HepG2 (cell line): ENCODE results near the gene CIAPIN1. TPM values are rescaled to one million over a fixed set of nuclear protein-coding genes. Genes with fewer than 3 reads are reported as not detected.
A peak's percentile ranks its signal among the peaks of the same experiment; 100 is the strongest.

ENCODE experiments used
- ADNP ChIP-seq: sonication (generic); formaldehyde crosslinking; IDR thresholded peaks from 2 replicates; pipeline ENCODE4 v1.4.0; 2020; ENCODE audit warnings: missing genetic modification reagents
- CBX5 ChIP-seq: sonication (generic); formaldehyde crosslinking; IDR thresholded peaks from 2 replicates; pipeline ENCODE4 v1.4.0; 2020; ENCODE audit warnings: missing genetic modification reagents, borderline replicate concordance
- CREM ChIP-seq, 2 experiments: sonication (generic) in 1 of 2; formaldehyde crosslinking in 1 of 2; IDR thresholded peaks; 2 replicates each; pipeline versions ENCODE4 v1.4.0 to v1.6.1; 2016 to 2020; ENCODE audit warnings: antibody characterized with exemption in 1 of 2, mild to moderate bottlenecking in 1 of 2, missing genetic modification reagents in 1 of 2
- HDAC1 ChIP-seq: sonication (generic); formaldehyde crosslinking; IDR thresholded peaks from 2 replicates; pipeline ENCODE4 v1.5.1; 2020; ENCODE audit warnings: mild to moderate bottlenecking, missing genetic modification reagents
- HNF4A ChIP-seq: sonication (generic); formaldehyde crosslinking; IDR thresholded peaks from 2 replicates; pipeline ENCODE4 v1.4.0; 2020; ENCODE audit warnings: missing genetic modification reagents
- HNRNPL ChIP-seq: fragments of 200-400 bp; formaldehyde crosslinking; IDR thresholded peaks from 2 replicates; pipeline ENCODE4 v1.6.1; 2017; ENCODE audit warnings: mild to moderate bottlenecking, low read depth, low read length
- HNRNPLL ChIP-seq: fragments of 200-400 bp; formaldehyde crosslinking; IDR thresholded peaks from 2 replicates; pipeline ENCODE4 v1.6.1; 2017; ENCODE audit warnings: mild to moderate bottlenecking, low read depth, low read length; ENCODE audit not compliant: poor library complexity, severe bottlenecking
- HOXA7 ChIP-seq: sonication (generic); formaldehyde crosslinking; IDR thresholded peaks from 2 replicates; pipeline ENCODE4 v1.8.1; 2022; ENCODE audit warnings: mild to moderate bottlenecking, missing genetic modification reagents, moderate library complexity
- IRF2 ChIP-seq: IDR thresholded peaks from 2 replicates; pipeline ENCODE4 v1.6.1; 2018; ENCODE audit warnings: missing genetic modification reagents, missing compliant biosample characterization
- RXRB ChIP-seq: IDR thresholded peaks from 2 replicates; pipeline ENCODE4 v1.6.1; 2016; ENCODE audit warnings: borderline replicate concordance, missing genetic modification reagents, missing compliant biosample characterization
- SSRP1 ChIP-seq: IDR thresholded peaks from 2 replicates; pipeline ENCODE4 v1.6.1; 2016; ENCODE audit warnings: control low read depth
- STAG1 ChIP-seq: sonication (generic); formaldehyde crosslinking; IDR thresholded peaks from 2 replicates; pipeline ENCODE4 v1.4.0; 2020; ENCODE audit warnings: missing genetic modification reagents
- ZMYM3 ChIP-seq: sonication (generic); formaldehyde crosslinking; IDR thresholded peaks from 2 replicates; pipeline ENCODE4 v1.5.1; 2020; ENCODE audit warnings: mild to moderate bottlenecking, missing genetic modification reagents
- ZNF292 ChIP-seq: sonication (generic); formaldehyde crosslinking; IDR thresholded peaks from 2 replicates; pipeline ENCODE4 v1.8.1; 2022; ENCODE audit warnings: mild to moderate bottlenecking, low read depth, missing genetic modification reagents, borderline replicate concordance
- ZNF33A ChIP-seq: sonication (generic); formaldehyde crosslinking; IDR thresholded peaks from 2 replicates; pipeline ENCODE4 v1.5.1; 2020; ENCODE audit warnings: missing genetic modification reagents, mild to moderate bottlenecking, moderate library complexity, borderline replicate concordance
- ZNF432 ChIP-seq: sonication (generic); formaldehyde crosslinking; IDR thresholded peaks from 2 replicates; pipeline ENCODE4 v1.5.0; 2020; ENCODE audit warnings: missing genetic modification reagents, mild to moderate bottlenecking, borderline replicate concordance
- ZNF614 ChIP-seq: IDR thresholded peaks from 2 replicates; pipeline ENCODE4 v1.6.1; 2018; ENCODE audit warnings: missing biosample characterization, missing genetic modification reagents, inconsistent platforms, borderline replicate concordance
- ZNF768 ChIP-seq: sonication (generic); formaldehyde crosslinking; IDR thresholded peaks from 2 replicates; pipeline ENCODE4 v1.4.0; 2020; ENCODE audit warnings: missing genetic modification reagents
- ZNF790 ChIP-seq: sonication (generic); formaldehyde crosslinking; IDR thresholded peaks from 2 replicates; pipeline ENCODE4 v1.8.0; 2022; ENCODE audit warnings: missing genetic modification reagents, mild to moderate bottlenecking, borderline replicate concordance
- ZNF891 ChIP-seq: sonication (generic); formaldehyde crosslinking; IDR thresholded peaks from 2 replicates; pipeline ENCODE4 v1.5.0; 2020; ENCODE audit warnings: mild to moderate bottlenecking, missing genetic modification reagents
- ZSCAN12 ChIP-seq: sonication (generic); formaldehyde crosslinking; IDR thresholded peaks from 2 replicates; pipeline ENCODE4 v1.9.0; 2021; ENCODE audit warnings: mild to moderate bottlenecking, missing genetic modification reagents
- polyA plus RNA-seq, 8 experiments: library from polyadenylated mRNA; depleted of rRNA in 3 of 8; stranded (reverse) in 7 of 8; unstranded in 1 of 8; fragments of >200 nt; fragmentation: Illumina TruSeq in 4 of 8; extraction: Trizol in 4 of 8; gene quantifications; 2 replicates each; pipeline versions ENCODE4 v1.2.1 to v1.2.3, GENCODE V29; 2011 to 2016; ENCODE audit warnings: low read depth in 4 of 8, missing spikeins in 1 of 8, mixed read lengths in 1 of 8; ENCODE audit not compliant: insufficient read depth in 1 of 8
- total RNA-seq, 5 experiments: library from RNA; depleted of rRNA; stranded (reverse); fragments of >200 nt; fragmentation: Illumina TruSeq; extraction: Trizol; gene quantifications; 2 replicates each; pipeline ENCODE4 v1.2.3, GENCODE V29; 2016; ENCODE audit warnings: low read depth in 1 of 5
- TF ChIP-seq, protein P1 (sequence below): IDR thresholded peaks from 2 replicates; pipeline ENCODE4 v1.6.1; 2018; ENCODE audit warnings: missing genetic modification reagents, mild to moderate bottlenecking, missing compliant biosample characterization
- TF ChIP-seq, protein P2 (sequence below): sonication (generic); formaldehyde crosslinking; IDR thresholded peaks from 2 replicates; pipeline ENCODE4 v1.4.0; 2020; ENCODE audit warnings: mild to moderate bottlenecking, missing genetic modification reagents
- TF ChIP-seq, protein P3 (sequence below), 2 experiments: sonication (generic) in 1 of 2; formaldehyde crosslinking in 1 of 2; IDR thresholded peaks; 2 replicates each; pipeline versions ENCODE4 v1.5.1 to v1.6.1; 2011 to 2020; ENCODE audit warnings: borderline replicate concordance in 1 of 2, low read depth in 1 of 2, low read length in 1 of 2, mild to moderate bottlenecking in 1 of 2, missing genetic modification reagents in 1 of 2, moderate library complexity in 1 of 2
- TF ChIP-seq, protein P4 (sequence below): sonication (generic); formaldehyde crosslinking; IDR thresholded peaks from 2 replicates; pipeline ENCODE4 v1.5.0; 2020; ENCODE audit warnings: missing genetic modification reagents

The CIAPIN1 gene
- total and polyA plus RNA-seq, 2 of the 13 experiments (the other 11 are each of a cell fraction or from before 2014, with no cell fraction given), result 69.3 to 89.7 TPM

DNA sequence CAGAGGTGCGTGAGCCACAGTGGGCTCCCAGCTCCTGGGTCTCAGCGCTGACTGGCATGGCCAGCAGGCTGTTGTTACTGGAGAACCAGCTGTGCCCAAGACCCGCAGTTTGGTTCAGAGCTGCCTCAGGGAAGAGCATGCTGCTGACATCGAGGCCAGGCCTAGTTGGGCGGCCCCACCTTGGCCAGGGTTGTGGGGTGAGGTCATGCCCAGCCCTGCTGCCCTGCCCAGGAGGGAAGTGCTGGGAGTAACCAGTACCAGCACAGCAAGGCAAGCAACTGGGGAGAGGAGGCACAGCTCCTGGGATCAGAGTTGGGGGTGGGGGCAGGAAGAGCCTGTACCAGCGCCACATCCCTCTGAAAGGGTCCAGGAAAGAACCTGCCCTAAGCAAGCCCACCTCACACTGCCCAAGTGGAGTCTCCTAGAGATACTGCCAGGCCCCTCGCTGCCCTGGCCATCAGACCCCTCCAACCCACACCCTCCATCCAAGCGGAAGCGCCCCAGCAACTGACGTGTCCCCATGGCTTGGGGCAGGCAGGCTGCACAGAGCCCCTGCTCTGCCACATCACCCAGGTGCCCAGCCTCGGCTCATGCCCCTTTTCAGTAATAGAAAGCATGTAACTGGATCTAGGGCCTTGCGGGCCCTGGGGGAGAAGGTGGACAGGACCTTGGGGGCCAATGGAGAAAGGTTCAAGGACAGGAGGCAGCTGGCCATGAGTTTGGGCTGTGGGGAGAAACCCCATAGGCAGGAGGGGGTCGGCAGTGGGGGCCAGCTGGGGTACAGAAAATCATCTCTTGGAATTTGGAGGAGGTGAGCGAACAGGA is 38.1 kb upstream of the CIAPIN1 start (continued):
- TF ChIP-seq RXRB (0 out of 2 replicates have a peak, but pooled peaks have one; percentile 26), HNF4A (CRISPR knock-in tag) (no peak), ZNF432 (CRISPR knock-in tag) (no peak), HNRNPLL (peak; percentile 13), CREM (IDR thresholded peaks at IDR 0.05) (no peak), CREM (CRISPR knock-in tag; IDR thresholded peaks at IDR 0.05) (no peak), HDAC1 (0 out of 2 replicates have a peak, but pooled peaks have one; percentile 2), ZSCAN12 (CRISPR knock-in tag) (no peak), ZMYM3 (peak; percentile 43; the same call in 1 of the 2 replicates), IRF2 (CRISPR knock-in tag) (no peak), HNRNPL (peak; percentile 85), CBX5 (CRISPR knock-in tag) (no peak), SSRP1 (no peak), ZNF292 (no peak), ADNP (CRISPR knock-in tag) (0 out of 2 replicates have a peak, but pooled peaks have one; percentile 52), ZNF768 (CRISPR knock-in tag) (peak; percentile 97), HOXA7 (no peak), ZNF614 (no peak), STAG1 (CRISPR knock-in tag) (no peak), ZNF891 (CRISPR knock-in tag) (0 out of 2 replicates have a peak, but pooled peaks have one; percentile 34), ZNF790 (CRISPR knock-in tag) (no peak), ZNF33A (CRISPR knock-in tag) (no peak)
- TF ChIP-seq, protein P1, sequence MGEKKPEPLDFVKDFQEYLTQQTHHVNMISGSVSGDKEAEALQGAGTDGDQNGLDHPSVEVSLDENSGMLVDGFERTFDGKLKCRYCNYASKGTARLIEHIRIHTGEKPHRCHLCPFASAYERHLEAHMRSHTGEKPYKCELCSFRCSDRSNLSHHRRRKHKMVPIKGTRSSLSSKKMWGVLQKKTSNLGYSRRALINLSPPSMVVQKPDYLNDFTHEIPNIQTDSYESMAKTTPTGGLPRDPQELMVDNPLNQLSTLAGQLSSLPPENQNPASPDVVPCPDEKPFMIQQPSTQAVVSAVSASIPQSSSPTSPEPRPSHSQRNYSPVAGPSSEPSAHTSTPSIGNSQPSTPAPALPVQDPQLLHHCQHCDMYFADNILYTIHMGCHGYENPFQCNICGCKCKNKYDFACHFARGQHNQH (CRISPR knock-in tag), result no peak
- TF ChIP-seq, protein P2, sequence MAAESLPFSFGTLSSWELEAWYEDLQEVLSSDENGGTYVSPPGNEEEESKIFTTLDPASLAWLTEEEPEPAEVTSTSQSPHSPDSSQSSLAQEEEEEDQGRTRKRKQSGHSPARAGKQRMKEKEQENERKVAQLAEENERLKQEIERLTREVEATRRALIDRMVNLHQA (CRISPR knock-in tag), result no peak
- TF ChIP-seq, protein P3, sequence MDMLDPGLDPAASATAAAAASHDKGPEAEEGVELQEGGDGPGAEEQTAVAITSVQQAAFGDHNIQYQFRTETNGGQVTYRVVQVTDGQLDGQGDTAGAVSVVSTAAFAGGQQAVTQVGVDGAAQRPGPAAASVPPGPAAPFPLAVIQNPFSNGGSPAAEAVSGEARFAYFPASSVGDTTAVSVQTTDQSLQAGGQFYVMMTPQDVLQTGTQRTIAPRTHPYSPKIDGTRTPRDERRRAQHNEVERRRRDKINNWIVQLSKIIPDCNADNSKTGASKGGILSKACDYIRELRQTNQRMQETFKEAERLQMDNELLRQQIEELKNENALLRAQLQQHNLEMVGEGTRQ (IDR thresholded peaks at IDR 0.05; ENCODE audit: low read depth, low read length), result no peak
- TF ChIP-seq, protein P3 (CRISPR knock-in tag; IDR thresholded peaks at IDR 0.05; ENCODE audit: borderline replicate concordance), result no peak
- TF ChIP-seq, protein P4, sequence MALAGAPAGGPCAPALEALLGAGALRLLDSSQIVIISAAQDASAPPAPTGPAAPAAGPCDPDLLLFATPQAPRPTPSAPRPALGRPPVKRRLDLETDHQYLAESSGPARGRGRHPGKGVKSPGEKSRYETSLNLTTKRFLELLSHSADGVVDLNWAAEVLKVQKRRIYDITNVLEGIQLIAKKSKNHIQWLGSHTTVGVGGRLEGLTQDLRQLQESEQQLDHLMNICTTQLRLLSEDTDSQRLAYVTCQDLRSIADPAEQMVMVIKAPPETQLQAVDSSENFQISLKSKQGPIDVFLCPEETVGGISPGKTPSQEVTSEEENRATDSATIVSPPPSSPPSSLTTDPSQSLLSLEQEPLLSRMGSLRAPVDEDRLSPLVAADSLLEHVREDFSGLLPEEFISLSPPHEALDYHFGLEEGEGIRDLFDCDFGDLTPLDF (CRISPR knock-in tag), result no peak
